IPS DF 19.7 (cell line): ENCODE data around the gene AURKAIP1.

Experiments
- DNase-seq: peaks from one replicate; pipeline ENCODE4 v3.0.0-alpha.2; 2013; ENCODE audit warnings: low read depth, low spot score

Gene AURKAIP1

GRCh38 chr1:1334835-1335234 lies 40.2 kb downstream of the AURKAIP1 start:
- DNase-seq: no peak

- no peak for DNase-seq
Measured at GRCh38 chr1:1333551-1334241, 41.3 kb downstream of the AURKAIP1 start.

GRCh38 chr1:1332774-1333480 lies 42.1 kb downstream of the AURKAIP1 start:
- no peak for DNase-seq

- no peak for DNase-seq
Measured at GRCh38 chr1:1332031-1332755, 42.8 kb downstream of the AURKAIP1 start.

GRCh38 chr1:1331068-1331965 lies 43.7 kb downstream of the AURKAIP1 start, which contains the start of gene TAS1R3:
TAS1R3 (plus strand) TSS chr1:1331280; CDS start chr1:1331346, 66 bp downstream.
- DNase-seq: no peak

- no peak for DNase-seq
Measured at GRCh38 chr1:1330366-1331067, 44.5 kb downstream of the AURKAIP1 start.

- no peak for DNase-seq
Measured at GRCh38 chr1:1329304-1330210, 45.5 kb downstream of the AURKAIP1 start.

- DNase-seq: no peak
Measured at GRCh38 chr1:1328254-1328653, 46.8 kb downstream of the AURKAIP1 start.

- DNase-seq: no peak
Measured at GRCh38 chr1:1327291-1327690, 47.7 kb downstream of the AURKAIP1 start.

- no peak for DNase-seq
Measured at GRCh38 chr1:1326075-1326605, 48.9 kb downstream of the AURKAIP1 start.

GRCh38 chr1:1325288-1326074 lies 49.5 kb downstream of the AURKAIP1 start:
- DNase-seq: no peak

- no peak for DNase-seq
Measured at GRCh38 chr1:1324524-1325287, 50.3 kb downstream of the AURKAIP1 start, which contains the start of the genes CPTP and INTS11. CPTP (plus strand) TSS chr1:1324802; CDS start chr1:1326911, 2,109 bp downstream. INTS11 (minus strand) TSS chr1:1324660; CDS start chr1:1324608, 52 bp downstream.

GRCh38 chr1:1324084-1324523 lies 50.9 kb downstream of the AURKAIP1 start:
- no peak for DNase-seq
